ENCODE data around the gene MTHFD1. TPM values are rescaled to one million over a fixed set of nuclear protein-coding genes. Genes with fewer than 3 reads are reported as not detected.

Gene MTHFD1
- total and polyA plus RNA-seq, 8 donors = 16.4 to 53.9 (median 35.5) TPM

- no peaks in the 10 kb centered on the region for H3K4me1 ChIP-seq
- TF ChIP-seq CTCF (IDR thresholded peaks at IDR 0.05) = no peak
- no peak overlapping the region for H3K4me3 ChIP-seq
- FAIRE-seq (no peak), DNase-seq (no peak), ATAC-seq (peak in 1 of 4 donors; percentile 59)
- intact Hi-C loops (cut with DNase I) = no loop called here
- H3K36me3 ChIP-seq = peaks cover 0 to 39% (median 2%) of the 10 kb centered on the region in 3 donors
- no peak overlapping the region for H3K27ac ChIP-seq
- H3K27me3 ChIP-seq = no peaks in the 10 kb centered on the region
- 86 to 91% methylated on average over 7 of the region's 7 CpGs for WGBS, 2 donors
- no peaks in the 10 kb centered on the region for H3K9me3 ChIP-seq
Measured at GRCh38 chr14:64444984-64445845, 57.1 kb downstream of the MTHFD1 start.

- ATAC-seq (no peak), FAIRE-seq (no peak), DNase-seq (no peak)
- Histone ChIP-seq H3K27me3 (no peaks in the 10 kb centered on the region), H3K27ac (no peak overlapping the region), H3K4me3 (no peak overlapping the region), H3K36me3 (peaks cover 0 to 28% (median 2%) of the 10 kb centered on the region in 3 donors), H3K4me1 (no peaks in the 10 kb centered on the region), H3K9me3 (no peaks in the 10 kb centered on the region)
- intact Hi-C loops (cut with DNase I) = no loop called here
- WGBS, 2 donors = 94% methylated on average over 5 of the region's 5 CpGs
- TF ChIP-seq CTCF (IDR thresholded peaks at IDR 0.05) = no peak
Measured at GRCh38 chr14:64447876-64448670, 59.9 kb downstream of the MTHFD1 start.

DNA sequence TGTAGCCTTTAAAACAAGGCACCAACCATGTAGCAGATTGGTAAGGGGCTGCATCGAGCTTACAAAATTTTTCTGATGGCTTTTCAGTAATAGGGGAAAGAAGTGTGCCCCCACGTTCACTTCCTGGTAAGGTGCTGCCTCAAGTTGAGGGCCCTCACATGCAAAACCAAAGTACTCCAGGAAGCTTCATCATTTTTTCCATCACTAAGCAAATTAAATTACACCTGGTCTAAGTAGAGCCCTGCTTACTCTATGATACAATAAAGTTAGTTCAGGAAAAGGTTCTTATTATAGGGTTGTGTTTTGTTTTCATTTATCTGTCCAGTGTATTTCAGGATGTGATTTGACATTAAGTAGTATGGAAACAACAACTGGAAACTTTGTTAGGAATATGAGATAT lies 62.1 kb downstream of the MTHFD1 start:
- WGBS, 2 donors = 91 to 98% methylated on average over 2 of the region's 2 CpGs
- ATAC-seq = no peak
- no peak for FAIRE-seq
- Histone ChIP-seq H3K27ac (no peak overlapping the region), H3K27me3 (no peaks in the 10 kb centered on the region), H3K9me3 (no peaks in the 10 kb centered on the region), H3K4me1 (no peaks in the 10 kb centered on the region), H3K36me3 (peaks cover 0 to 41% (median 2%) of the 10 kb centered on the region in 3 donors), H3K4me3 (no peak overlapping the region)
- DNase-seq = no peak
- TF ChIP-seq CTCF (IDR thresholded peaks at IDR 0.05) = no peak
- intact Hi-C loops (cut with DNase I) = no loop called here

DNA sequence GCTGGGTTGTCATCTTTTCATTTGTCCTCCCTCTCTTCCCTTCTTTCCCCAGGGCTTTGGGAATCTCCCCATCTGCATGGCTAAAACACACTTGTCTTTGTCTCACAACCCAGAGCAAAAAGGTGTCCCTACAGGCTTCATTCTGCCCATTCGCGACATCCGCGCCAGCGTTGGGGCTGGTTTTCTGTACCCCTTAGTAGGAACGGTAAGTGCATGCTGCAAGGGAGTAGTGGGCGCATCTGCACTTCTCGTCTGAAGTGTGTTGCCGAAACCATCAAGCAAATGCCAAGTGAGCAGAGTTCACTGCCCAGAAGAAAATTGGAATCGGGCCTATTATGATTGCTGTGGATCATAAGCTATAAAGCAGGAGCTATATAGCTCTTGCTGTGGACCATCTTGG lies 66.5 kb downstream of the MTHFD1 start:
- intact Hi-C loops (cut with DNase I) = no loop called here
- 95 to 97% methylated on average over 10 of the region's 10 CpGs for WGBS, 2 donors
- H3K4me1 ChIP-seq = no peaks in the 10 kb centered on the region
- FAIRE-seq (no peak), DNase-seq (no peak), ATAC-seq (no peak)
- no peak overlapping the region for H3K27ac ChIP-seq
- no peak for TF ChIP-seq CTCF (IDR thresholded peaks at IDR 0.05)
- no peaks in the 10 kb centered on the region for H3K9me3 ChIP-seq
- H3K4me3 ChIP-seq = no peak overlapping the region
- peaks cover 0 to 38% (median under 1%) of the 10 kb centered on the region in 3 donors for H3K36me3 ChIP-seq
- H3K27me3 ChIP-seq = no peaks in the 10 kb centered on the region
